OCI-LY1 (cell line): ENCODE results near the gene RER1.
"Not testable (repeated sequence)": the region's sequence is repeated elsewhere in the genome, so short reads cannot be mapped to it uniquely, and the experiment has no call there.

ENCODE experiments used
- CTCF ChIP-seq: fragments of 200-600 bp; sonication (generic), shearing (Covaris generic); IDR thresholded peaks from 2 replicates; pipeline ENCODE4 v1.5.1; 2017; ENCODE audit warnings: mild to moderate bottlenecking, antibody characterized with exemption, low read length, moderate library complexity, mixed read lengths
- EZH2 ChIP-seq: fragments of 200-600 bp; sonication (generic), shearing (Covaris generic); IDR thresholded peaks from 2 replicates; pipeline ENCODE4 v1.8.0; 2017; ENCODE audit warnings: borderline replicate concordance, mixed run types, mild to moderate bottlenecking, antibody characterized with exemption, low read length, moderate library complexity, mixed read lengths

- TF ChIP-seq EZH2, CTCF: not testable (repeated sequence)
Measured at GRCh38 chr1:2440346-2440745, 48.7 kb downstream of the RER1 start.
